Amniotic stem cell (primary cell): ENCODE data around the gene WDR5.

Experiments used
- DNase-seq: peaks from one replicate; lab custom pipeline; 2025; lab: John Stamatoyannopoulos, UW

Gene WDR5

DNA sequence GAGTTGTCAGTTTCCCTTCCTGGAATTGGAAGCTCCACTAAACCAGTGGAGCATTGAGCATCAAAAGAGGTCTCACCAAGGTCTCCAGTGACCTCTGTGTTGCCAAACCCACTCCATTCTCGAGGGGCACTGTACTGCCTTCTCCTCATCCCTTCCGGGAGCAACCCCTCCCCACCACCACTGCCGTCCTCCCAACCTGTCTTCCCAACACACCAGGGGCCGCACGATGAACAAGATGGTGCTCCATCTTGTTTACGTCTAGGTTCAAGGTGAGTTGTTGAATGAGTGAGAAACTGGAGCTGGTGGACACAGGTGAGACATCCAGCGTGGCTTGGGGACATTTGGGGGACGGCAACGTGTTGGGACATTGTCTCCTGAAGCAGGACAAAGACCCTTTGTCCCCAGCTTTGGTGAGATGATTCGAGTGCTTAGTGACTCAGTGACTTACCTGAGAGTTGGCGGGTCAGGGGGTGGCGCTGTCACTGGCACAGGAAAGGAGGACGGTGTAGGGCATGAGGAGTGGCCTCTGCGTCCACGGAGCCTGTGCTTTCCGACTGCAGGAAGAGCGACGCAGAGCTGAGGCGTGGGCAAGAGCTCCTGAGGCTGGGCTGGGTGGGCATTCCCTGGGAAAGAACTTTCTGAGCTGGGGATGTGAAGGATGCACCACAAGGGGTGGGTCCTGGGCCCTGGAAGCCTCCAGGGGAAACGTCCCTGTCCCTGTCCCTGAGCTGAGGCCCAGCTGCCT lies 73.3 kb downstream of the WDR5 start:
- DNase-seq: no peak
